Thoracic aorta (tissue), 2 donors: ENCODE results near the gene LSM7. TPM values are rescaled to one million over a fixed set of nuclear protein-coding genes. Genes with fewer than 3 reads are reported as not detected.

Source experiments
- ATAC-seq: fragments of 150-250 bp; one replicate; pipeline ENCODE4 v1.8.0; 2017; ENCODE audit warnings: low read depth; ENCODE audit not compliant: insufficient number of reproducible peaks, low FRiP score
- DNase-seq: peaks from one replicate; pipeline ENCODE4 v3.0.0-alpha.2; 2020; ENCODE audit warnings: low spot score
- H3K27ac ChIP-seq, 2 donors: fragments of 200-600 bp; sonication (generic); 1 replicate in 1 of 2; 2 replicates in 1 of 2; pipeline ENCODE4 v1.5.1; 2016; ENCODE audit warnings: mild to moderate bottlenecking in 2 of 2, moderate library complexity in 2 of 2
- H3K27me3 ChIP-seq: fragments of 200-600 bp; sonication (generic); replicated peaks from 2 replicates; pipeline ENCODE4 v1.6.0; 2016; ENCODE audit warnings: mild to moderate bottlenecking; ENCODE audit not compliant: insufficient read depth
- H3K36me3 ChIP-seq: fragments of 200-600 bp; sonication (generic); one replicate; pipeline ENCODE4 v1.5.1; 2016
- H3K4me1 ChIP-seq, 2 donors: fragments of 200-600 bp; sonication (generic); 1 replicate in 1 of 2; 2 replicates in 1 of 2; pipeline versions ENCODE4 v1.5.1 to v1.6.0; 2016; ENCODE audit warnings: low read depth in 2 of 2, mild to moderate bottlenecking in 1 of 2; ENCODE audit not compliant: control insufficient read depth in 1 of 2
- H3K4me3 ChIP-seq: fragments of 200-600 bp; sonication (generic); 2 replicates; pipeline ENCODE4 v1.5.1; 2016; ENCODE audit warnings: mild to moderate bottlenecking
- H3K9me3 ChIP-seq: fragments of 200-600 bp; sonication (generic); 2 replicates; pipeline ENCODE4 v1.5.1; 2016
- total RNA-seq, 2 donors: library from RNA; depleted of rRNA; stranded (reverse); fragments of >200 nt; gene quantifications; one replicate each; pipeline versions ENCODE4 v1.1.0 to v1.2.3, GENCODE V29; 2016
- TF ChIP-seq, protein P1 (sequence below): fragments of 200-600 bp; sonication (generic); IDR thresholded peaks from one replicate; pipeline ENCODE4 v1.5.1; 2019; ENCODE audit warnings: antibody characterized with exemption

LSM7 gene
- total RNA-seq, 2 donors from 2014 or later, result 35.5 to 38.8 TPM

DNA sequence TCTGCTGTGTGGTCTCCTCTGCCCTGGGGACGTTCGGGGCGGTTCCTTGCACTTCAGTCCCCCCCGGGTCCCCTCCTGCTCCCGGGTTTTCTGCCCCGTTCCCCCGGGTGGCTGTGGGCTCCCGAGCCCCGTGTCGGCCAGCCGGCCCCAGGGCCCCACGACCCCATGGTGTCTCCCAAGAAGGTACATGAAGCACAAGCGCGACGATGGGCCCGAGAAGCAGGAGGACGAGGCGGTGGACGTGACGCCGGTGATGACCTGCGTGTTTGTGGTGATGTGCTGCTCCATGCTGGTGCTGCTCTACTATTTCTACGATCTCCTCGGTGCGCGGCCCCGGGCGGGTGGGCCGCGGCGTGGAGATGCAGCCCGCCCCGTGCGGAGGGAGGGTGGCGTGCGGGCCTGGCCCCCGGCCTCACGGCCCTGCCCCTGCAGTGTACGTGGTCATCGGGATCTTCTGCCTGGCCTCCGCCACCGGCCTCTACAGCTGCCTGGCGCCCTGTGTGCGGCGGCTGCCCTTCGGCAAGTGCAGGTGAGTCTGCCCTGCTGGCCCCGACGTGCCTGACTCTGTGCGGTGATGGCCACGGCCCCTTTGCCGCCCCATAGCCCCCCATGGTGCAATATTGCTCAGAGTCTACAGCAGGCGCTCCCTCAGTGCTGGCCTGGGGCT, 11.4 kb upstream of the LSM7 start:
- TF ChIP-seq, protein P1, sequence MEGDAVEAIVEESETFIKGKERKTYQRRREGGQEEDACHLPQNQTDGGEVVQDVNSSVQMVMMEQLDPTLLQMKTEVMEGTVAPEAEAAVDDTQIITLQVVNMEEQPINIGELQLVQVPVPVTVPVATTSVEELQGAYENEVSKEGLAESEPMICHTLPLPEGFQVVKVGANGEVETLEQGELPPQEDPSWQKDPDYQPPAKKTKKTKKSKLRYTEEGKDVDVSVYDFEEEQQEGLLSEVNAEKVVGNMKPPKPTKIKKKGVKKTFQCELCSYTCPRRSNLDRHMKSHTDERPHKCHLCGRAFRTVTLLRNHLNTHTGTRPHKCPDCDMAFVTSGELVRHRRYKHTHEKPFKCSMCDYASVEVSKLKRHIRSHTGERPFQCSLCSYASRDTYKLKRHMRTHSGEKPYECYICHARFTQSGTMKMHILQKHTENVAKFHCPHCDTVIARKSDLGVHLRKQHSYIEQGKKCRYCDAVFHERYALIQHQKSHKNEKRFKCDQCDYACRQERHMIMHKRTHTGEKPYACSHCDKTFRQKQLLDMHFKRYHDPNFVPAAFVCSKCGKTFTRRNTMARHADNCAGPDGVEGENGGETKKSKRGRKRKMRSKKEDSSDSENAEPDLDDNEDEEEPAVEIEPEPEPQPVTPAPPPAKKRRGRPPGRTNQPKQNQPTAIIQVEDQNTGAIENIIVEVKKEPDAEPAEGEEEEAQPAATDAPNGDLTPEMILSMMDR, result no peak
- H3K9me3 ChIP-seq, result no peaks in the 10 kb centered on the region
- H3K4me1 ChIP-seq, result no peaks in the 10 kb centered on the region
- H3K36me3 ChIP-seq, result peaks cover 7% of the 10 kb centered on the region
- DNase-seq, result no peak
- no peaks in the 10 kb centered on the region for H3K27me3 ChIP-seq
- no peak overlapping the region for H3K27ac ChIP-seq
- no peak overlapping the region for H3K4me3 ChIP-seq
- no peak for ATAC-seq

DNA sequence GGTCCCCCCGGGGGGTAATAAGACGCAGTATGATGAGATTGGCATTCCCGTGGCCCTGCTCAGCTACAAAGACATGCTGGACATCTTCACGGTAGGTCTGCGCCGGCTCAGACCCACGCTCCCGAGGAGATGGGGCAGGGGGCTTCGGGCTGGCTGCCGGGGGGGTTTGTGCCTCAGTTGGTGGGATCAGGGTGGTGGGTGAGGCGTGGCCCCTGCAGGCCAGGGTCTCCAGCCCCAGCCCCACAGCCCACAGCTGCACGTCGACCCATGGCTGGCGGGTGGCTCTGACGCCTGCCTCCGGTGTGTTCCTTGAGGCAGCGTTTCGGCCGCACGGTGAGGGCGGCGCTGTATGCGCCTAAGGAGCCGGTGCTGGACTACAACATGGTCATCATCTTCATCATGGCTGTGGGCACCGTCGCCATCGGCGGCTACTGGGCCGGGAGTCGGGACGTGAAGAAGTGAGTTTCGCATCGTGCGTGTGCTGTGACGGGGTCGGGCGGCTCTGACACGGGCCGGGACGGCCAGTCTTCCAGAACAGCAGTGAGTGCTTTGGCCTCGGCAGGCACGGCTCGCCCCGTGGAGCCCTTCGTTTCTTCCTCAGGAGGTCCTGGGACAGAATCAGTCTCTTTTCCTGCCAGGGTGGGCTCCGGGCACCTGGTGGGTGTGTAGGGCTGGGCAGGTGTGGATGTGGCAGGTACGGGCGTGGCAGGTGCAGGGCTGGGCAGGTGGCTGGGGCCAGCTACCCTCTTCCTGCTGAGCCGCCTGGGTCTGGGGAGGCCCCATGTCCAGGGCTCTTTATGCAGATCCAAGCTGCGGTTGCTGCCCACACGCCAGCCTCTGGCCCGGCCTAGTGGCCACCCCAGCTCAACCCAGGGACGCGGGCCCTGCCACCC, 10.6 kb upstream of the LSM7 start:
- Histone ChIP-seq H3K27me3 (no peaks in the 10 kb centered on the region), H3K4me1 (no peaks in the 10 kb centered on the region), H3K9me3 (no peaks in the 10 kb centered on the region), H3K27ac (no peak overlapping the region), H3K4me3 (no peak overlapping the region), H3K36me3 (peaks cover 7% of the 10 kb centered on the region)
- no peak for DNase-seq
- TF ChIP-seq, protein P1, result no peak
- no peak for ATAC-seq

DNA sequence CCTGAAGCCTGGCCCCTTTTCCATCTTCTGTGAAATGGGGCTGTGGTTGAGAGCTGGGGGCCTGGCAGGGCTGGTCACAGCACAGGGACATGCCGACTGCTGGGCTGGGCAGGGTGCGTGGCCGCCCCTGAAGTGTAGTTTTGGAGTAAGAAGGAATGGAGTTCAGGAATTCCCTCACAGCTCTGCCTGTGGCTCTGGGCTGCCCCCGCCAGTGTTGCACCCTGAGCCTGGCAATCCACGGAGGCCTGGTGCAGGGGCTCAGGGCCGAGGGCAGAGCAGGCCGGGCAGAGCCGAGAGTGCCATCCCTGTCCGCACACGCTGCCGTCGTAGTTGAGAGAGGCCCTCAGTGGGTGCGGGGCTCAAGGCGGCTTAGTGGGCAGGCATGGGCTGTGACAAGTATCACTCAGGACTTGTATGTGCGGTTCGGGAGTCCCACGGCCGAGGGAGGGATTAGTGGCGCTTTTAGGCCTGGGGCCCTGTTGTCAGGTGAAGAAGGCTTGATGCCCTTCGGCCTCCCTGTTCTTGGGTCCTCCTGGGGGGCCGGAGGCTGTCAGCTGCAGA, 9.7 kb upstream of the LSM7 start:
- peaks cover 7% of the 10 kb centered on the region for H3K36me3 ChIP-seq
- TF ChIP-seq, protein P1, result no peak
- ATAC-seq, result no peak

DNA sequence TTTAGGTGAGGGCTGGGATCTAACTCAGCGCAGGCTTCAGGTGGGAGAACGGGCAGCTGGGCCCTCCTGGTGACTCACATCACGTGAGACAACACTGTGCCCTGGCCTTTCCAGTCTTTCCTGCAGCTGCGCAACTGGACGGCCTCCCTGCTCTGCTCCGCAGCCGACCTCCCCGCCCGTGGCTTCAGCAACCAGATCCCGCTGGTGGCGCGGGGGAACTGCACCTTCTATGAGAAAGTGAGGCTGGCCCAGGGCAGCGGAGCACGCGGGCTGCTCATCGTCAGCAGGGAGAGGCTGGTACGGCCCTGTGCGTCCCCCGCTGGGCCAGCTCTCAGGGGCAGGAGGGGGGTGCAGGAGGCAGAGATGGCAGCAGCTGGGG, 8.9 kb upstream of the LSM7 start:
- no peaks in the 10 kb centered on the region for H3K9me3 ChIP-seq

More for the DNA sequence above, 9.7 kb upstream of the LSM7 start:
- H3K4me3 ChIP-seq, result no peak overlapping the region
- no peaks in the 10 kb centered on the region for H3K9me3 ChIP-seq
- no peaks in the 10 kb centered on the region for H3K4me1 ChIP-seq
- H3K27ac ChIP-seq, result no peak overlapping the region
- DNase-seq, result no peak
- H3K27me3 ChIP-seq, result no peaks in the 10 kb centered on the region

More for the DNA sequence above, 8.9 kb upstream of the LSM7 start:
- Histone ChIP-seq H3K36me3 (peaks cover 7% of the 10 kb centered on the region), H3K4me1 (no peaks in the 10 kb centered on the region), H3K4me3 (no peak overlapping the region), H3K27me3 (no peaks in the 10 kb centered on the region), H3K27ac (no peak overlapping the region)
- DNase-seq, result no peak
- TF ChIP-seq, protein P1, result no peak
- no peak for ATAC-seq
